HG02981 (cell line): Measurements from ENCODE around the gene VAV3.
"Not testable (repeated sequence)": the region's sequence is repeated elsewhere in the genome, so short reads cannot be mapped to it uniquely, and the experiment has no call there.

Source experiments
- ATAC-seq: cut with Tn5 transposase; IDR thresholded peaks from one replicate; pipeline ENCODE4 v1.9.1; 2021; ENCODE audit warnings: mild to moderate bottlenecking, moderate library complexity; ENCODE audit not compliant: unreplicated experiment

Gene VAV3

DNA sequence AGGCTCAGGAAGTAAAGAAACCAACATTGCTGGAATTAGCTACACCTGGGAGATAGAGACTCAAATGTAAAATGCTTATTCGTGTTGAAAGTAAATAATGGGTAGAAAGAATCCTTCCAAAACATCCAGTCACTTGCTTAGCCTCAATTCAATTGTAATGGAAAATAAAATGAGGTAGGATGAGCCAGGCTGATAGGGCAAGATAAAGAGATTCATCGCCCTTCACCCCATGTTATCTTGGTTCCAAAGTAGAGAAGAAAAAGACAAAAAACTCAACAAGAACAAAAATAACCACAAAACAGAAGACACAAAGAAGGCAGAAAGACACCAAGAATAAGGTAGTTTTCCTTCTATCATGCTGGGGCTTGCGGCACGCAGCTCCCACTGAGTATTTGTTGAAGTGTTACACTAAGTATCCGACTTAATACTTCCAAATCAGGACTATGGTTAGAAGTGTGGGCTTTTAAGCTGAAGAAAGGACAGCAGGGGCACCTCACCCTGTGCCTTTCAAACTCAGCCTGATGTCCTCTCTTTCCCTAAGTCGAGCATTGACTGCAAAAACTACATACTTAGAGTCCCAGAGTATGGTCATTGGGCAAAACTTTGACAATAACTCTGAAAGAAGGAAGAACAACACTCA lies 202.1 kb downstream of the VAV3 start:
- ATAC-seq = no peak

DNA sequence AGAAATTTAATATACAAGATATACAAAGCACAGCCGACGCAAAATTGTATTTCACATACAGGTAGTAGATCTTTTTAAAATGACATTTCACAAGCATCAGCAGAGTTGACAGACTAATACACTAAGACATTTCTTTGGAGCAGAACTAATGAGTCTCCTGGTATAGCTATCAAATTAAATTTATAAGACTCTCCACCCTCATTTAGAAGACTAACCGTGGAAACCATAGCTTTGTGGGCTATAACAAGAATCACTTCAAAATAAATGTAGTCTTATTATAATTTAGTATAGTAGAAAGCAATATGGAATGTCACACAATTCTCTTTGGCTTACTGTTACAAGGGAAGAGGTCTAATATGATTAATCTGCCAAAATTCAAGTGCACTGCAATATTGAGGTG lies 204.9 kb downstream of the VAV3 start:
- no peak for ATAC-seq

DNA sequence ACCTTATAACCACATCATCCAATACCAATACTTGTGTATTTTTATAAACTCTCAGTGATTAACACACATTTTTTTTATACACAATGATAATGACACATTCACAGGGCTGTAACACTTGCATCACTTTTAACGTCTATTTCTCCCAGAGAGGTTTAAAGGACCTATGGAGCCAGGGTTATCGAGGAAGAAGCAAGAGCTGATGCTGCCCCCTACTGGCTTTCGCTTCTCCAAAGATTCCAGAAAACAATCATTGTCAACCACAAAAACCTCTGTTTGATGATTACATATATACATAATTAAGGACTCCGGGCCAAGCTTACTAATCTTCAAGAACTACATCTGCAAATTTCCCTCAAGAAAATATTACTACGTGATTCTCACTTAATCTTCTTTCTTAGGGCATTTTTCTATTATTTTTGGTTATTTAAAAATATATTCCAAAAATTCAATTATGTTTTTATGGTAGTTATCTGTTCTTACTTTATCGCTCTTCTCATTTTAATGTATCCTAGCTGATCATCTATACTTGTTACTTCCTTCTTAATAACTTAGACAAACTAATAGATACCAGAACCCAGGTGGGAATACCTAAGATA lies 214.5 kb downstream of the VAV3 start:
- no peak for ATAC-seq

DNA sequence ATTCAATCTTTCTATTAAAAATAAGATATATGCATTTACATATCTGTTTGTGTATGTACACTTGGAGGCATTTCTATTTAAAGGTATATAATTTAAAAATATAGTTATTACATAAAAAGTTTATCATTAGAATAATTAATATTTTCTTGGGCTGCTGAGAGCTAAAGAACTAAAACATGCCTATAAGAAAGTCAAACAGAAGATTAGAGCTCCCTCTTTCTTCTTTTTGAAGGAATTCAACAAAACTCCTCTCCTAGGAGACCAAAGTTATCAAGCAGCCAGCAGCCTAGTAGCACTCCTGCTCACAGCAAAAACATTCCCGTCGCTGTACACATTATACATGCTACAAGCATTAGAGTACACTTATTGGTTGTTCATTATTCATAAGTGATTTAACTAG lies 216.4 kb downstream of the VAV3 start:
- no peak for ATAC-seq

DNA sequence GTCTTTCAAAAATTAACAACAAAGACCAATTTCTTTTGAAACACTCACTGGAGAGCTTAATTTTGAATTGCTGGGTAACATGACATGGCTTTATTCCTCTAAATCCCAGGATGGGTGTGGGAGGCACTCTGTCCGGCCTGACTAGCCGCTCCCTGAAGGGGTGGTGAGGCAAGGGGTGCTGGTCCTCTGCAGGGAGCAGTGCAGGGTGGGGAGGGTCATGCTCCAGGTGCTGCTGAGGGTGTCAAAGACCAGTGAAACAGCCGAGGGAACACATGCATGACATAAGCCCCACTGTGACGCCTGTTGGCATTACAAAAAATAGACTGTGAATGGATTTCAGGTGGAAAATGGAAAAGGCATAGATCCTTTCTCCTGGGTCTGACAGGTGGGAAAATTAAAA lies 223.7 kb downstream of the VAV3 start:
- no peak for ATAC-seq

DNA sequence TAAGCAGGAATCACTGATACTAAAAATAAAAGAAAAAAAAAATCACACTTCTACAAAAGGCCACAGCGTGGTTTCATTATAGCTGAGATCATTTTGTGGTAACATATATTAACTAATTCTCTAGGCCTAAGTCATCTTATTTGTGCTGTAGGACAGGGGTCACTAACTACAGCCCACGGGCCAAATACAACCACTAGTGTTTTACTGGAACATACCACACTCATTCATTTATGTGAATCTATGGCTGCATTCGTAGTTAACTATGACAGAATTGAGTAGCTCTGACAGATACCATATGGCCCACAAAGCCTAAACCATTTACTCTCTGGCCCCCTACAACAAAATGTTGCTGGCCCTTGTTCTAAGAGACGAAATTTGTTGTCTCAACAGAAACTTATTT lies 224.4 kb downstream of the VAV3 start:
- ATAC-seq = no peak

DNA sequence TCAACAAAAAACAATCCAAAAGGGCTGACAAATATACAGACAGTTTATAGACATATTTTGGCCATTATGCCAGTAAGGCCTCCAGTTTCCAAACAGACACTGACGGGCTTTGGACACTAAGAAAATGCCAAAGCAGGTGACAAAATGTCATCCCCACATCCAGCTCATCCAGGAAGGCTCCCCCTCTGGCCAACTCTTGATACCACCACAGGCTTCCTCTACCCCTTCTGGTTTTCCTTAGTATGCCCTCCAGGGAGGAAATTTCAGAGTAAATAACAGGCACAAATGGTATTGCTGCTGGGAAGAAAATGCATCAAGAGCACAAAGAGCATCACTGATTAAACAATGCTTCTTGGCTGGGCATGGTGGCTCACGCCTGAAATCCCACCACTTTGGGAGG lies 225.3 kb downstream of the VAV3 start:
- peak; percentile 8 for ATAC-seq

DNA sequence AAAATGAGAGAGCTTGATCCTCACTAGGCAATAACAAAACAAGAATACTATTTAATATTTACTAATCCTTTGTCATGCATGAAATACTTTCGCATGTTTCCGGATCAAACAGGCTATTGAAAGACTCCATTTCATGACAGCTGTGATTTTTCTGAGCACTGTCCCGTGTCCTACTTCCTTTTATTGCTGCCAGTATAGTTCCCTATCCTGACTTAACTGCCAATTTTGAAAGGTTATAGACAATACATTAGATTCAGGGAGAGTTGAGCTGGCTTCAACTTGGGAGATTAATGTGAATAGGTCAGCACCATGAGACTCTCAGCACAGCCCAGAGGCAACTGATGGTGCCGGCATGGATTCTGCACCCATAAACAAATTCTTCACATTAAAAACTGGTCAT lies 225.8 kb downstream of the VAV3 start:
- peak; percentile 67 for ATAC-seq

DNA sequence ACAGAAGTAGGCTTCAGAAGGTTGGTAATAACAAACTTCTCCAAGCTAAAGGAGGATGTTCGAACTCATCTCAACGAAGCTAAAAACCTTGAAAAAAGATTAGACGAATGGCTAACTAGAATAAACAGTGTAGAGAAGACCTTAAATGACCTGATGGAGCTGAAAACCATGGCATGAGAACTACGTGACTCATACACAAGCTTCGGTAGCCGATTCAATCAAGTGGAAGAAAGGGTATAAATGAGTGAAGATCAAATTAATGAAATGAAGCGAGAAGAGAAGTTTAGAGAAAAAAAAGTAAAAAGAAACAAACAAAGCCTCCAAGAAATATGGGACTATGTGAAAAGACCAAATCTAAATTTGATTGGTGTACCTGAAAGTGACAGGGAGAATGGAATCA lies 231.6 kb downstream of the VAV3 start:
- not testable (repeated sequence) for ATAC-seq

DNA sequence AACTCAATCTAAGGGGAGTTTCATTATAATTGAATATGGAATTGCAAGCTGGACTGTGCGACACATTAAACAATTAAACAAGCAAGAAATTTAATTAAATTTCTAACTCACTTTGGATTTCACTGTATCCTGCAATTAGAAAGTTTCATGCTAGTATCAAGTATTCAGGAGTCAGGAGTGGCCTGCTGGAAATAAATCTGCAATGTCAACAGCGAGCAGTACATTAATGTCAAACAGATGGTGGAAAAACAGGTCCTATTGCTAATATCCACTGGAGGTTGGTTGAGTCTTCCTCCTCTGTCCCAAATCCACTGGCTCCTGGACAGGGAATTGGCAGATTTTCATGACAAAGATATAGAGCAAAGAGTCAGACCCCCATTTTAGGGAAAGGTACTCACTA lies 237.1 kb downstream of the VAV3 start:
- no peak for ATAC-seq

DNA sequence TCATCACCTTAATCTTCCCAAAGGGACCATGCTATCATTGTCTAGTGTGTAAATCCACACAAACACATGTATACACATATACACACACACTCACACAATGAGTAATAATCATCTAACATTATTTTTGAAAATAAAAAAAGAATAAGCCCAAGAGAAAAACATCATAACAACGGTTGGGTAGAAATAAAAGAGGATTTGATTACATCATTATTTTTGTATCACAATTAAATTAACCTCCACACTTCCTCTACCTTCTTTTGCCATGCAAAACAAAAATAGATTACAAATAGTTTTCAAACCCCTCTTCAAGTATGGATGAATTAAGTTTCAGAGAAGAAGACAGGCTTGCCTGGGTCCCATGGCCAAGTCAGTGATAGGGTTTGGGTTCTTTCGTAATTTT lies 238.1 kb downstream of the VAV3 start:
- ATAC-seq = no peak

DNA sequence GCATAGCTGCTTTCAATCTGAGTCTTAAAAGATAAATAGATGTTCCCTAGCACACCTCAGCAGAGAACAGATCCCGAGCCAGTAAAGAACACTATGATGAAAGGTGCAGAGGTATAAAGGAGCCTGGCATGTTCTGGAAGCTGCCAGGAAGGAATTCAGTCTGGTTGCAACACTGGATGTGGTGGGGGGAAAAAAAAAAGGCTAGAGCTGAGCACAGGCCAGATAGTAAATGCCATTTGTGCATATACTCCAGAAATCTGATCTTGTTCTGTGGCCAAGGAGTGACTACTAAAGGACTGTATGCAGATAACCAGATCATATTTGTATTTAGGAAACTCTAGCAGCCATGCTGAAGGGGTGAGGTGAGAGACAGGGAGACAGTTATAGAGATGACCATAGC lies 240.3 kb downstream of the VAV3 start:
- no peak for ATAC-seq

DNA sequence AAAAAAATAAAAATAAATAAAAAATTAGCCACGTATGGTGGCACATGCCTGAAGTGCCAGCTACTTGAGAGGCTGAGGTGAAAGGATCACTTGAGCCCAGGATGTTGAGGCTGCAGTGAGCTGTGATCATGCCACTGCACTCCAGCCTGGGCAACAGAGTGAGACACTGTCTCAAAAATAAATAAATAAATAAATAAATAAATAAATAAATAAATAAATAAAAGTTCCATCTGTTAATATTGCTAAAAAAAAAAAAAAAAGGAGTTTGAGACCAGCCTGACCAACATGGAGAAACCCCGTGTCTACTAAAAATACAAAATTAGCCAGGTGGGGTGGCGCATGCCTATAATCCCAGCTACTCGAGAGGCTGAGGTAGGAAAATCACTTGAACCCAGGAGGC lies 244.8 kb downstream of the VAV3 start:
- ATAC-seq = not testable (repeated sequence)

DNA sequence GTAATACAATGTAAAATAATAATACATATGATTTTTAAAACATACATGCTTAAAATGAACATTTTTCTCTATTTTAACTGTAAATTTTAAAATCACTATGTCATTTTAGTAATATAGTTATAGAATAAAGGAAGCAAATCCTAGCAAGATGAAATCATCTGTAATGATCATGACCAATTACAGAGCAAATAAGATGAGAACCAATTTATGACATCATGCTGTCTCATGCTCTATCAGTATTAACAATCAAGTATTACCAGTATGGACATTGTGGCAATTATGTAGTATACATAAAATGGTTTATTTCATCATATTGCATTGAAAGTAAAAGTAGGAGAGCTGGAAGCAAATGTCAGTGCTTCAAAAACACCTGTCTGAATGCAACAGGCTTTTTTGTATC lies 255.0 kb downstream of the VAV3 start:
- ATAC-seq = no peak

DNA sequence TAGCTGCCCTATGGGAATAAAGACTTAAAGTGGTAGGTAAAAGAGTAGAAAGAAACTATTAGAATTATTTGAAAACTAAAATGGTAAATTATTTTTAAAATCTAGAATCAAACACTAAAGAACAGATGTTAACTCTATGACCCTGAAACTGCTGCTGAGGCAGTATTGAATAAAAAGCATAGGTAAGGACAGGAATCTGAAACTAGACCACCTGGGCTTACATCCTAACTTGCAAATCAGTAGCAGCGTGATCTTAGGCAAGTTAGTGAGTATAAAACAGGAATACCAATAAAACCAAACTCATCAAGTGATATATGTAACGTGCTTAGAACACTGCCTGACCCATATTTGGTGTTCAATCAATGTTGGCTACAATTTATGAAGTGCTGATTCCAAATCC lies 257.9 kb downstream of the VAV3 start:
- ATAC-seq = no peak

DNA sequence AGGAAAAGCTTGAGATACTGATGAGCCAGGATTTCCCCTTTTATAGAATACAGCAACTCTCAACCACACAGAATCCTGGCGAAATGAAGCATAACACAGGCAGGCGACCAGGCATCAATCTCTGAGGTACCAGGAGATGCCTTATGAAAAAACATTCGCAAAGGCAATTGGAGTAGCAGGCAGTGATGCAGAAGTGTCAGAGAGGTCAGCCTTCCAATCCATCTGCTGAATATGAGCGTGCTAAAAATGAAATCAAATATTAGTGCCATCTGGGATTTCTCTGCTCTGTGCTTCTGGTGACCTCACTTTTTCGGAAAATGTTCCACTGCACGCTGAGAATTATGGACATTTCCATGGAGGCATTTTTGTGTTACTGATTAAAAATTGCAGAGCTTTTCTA lies 258.8 kb downstream of the VAV3 start:
- ATAC-seq = no peak

DNA sequence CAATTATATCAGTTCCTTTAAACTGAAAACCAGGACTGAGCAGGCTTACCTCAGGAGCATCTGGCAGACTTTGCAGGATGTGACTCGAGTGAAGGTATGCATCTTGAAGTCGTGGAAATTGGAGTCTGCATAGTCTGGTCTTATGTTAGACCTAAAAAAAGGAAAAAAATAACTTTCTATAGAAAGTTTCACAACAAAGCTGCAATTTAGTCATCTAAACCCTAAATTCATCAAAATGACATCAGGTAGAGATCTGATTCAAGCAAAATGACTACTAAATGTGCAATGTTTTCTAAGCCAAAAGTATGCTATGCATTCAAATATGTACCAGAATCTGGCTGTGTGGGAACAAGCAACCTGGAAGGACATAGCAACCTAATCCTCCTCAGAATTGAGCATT lies 260.1 kb downstream of the VAV3 start:
- no peak for ATAC-seq

DNA sequence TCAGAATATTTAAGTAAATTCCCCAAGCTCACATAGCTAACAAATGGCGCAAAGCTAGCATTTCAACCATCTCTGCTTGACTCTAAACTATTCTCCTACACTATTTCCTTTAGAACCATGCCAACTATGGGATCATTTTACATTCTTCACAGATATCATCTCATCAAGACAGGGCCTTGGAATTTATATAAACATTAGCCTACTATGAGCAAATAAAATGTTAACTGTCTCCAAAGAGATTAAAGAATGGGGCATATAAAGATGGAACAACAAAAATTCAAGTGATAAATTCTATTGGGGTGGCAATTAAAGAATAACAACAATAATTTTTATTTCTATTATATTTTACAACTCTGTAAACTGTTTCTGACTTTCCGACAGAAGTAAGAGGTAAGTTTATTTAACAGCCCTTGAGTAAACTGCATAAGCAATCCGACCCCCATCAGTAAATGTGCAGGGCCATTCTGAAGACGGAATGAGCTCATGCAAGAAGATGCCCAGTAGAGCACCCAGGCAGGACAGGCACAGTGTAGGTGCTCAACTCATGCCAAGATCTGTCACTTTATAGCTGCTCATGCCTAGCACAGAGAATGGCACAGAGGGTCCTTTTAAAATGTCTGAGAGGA lies 261.9 kb downstream of the VAV3 start:
- no peak for ATAC-seq

DNA sequence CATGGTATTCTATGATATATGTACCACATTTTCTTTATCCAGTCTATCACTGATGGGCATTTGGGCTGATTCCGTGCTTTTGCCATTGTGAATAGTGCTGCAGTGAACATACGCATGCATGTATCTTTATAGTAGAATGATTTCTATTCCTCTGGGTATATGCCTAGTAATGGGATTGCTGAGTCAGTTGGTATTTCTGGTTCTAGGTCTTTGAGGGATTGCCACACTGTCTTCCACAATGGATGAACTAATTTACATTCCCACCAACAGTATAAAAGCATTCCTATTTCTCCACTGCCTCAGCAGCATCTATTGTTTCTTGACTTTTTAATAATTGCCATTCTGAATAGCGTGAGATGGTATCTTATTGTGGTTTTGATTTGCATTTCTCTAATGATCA lies 264.3 kb downstream of the VAV3 start:
- ATAC-seq = not testable (repeated sequence)

DNA sequence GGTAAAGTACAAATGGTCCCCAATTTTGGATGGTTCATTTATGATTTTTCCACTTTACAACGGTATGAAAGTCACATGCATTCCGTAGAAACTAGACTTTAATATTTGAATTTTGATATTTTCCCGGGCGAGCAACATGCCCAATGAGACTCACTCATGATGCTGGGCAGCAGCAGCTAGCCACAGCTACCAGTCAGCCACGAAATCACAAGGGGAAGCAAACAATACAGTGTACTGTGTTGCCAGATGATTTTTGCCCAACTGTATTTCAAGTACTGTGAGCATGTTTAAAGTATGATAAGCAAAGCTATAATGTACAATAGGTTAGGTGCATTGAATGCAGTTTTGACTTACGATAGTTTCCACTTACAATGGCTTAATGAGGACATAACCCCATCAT lies 266.8 kb downstream of the VAV3 start:
- no peak for ATAC-seq

DNA sequence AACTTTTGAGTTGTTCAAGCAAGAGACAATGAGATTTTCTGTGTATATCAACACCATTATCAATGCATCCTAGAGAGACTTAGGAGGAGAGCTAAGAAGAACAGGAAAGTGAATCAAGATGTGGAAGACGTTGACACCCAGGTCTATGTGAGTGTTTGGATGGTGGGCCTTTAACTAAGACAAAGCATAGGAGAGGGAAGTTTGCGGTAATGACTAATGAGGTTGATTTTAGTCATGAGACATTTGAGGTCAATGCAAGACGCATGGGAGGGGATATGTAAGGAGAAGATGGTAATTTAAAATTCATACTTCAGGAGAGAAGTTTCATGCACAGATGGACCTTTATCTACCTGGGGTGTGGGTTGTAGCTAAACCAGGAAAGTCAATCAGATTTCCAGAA lies 269.6 kb downstream of the VAV3 start:
- no peak for ATAC-seq

DNA sequence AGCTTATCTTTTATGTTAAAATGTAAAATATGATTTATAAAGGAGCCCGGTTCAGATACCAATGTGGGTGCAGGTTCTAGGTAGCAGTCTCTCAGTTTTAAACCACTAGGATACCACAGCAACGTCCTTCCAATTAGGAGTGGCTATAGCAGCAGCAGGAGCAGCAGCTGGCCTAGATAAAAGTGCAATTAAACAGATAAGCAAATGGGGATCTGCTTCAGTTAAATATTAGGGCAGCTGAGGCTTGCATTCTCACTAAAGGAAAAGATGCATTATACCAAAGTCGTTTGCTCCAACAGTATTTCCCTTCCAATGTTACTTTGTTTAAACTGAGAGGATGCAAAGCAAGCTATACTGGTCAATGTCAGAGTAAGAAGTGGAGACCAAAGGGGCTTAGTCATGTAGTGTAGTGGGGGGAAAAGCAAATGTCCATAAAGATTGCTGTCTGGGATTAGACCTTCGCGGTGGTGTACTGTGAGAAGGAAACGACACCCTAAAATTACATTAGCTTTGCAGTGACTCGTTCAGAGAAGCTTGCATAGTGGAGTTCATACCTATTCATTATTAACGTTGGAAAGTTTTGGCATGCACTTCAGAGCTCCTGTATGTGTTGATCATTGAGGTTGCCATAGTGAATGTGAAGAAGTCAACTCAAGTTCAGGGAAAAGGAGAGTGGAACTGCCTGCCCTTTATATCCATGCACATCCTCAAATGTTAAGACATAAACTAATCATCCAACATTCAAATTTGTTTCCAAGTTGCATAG lies 272.2 kb downstream of the VAV3 start:
- ATAC-seq = no peak
